NCI-H1436 (cell line): Measurements from ENCODE around the gene ANKS1B.

Experiments
- DNase-seq: peaks from one replicate; lab custom pipeline; 2025; lab: John Stamatoyannopoulos, UW

Gene ANKS1B

GRCh38 chr12:99192489-99192888 is 792.2 kb downstream of the ANKS1B start:
- DNase-seq: no peak

- DNase-seq: no peak
Measured at GRCh38 chr12:99176871-99177270, 807.9 kb downstream of the ANKS1B start.

- no peak for DNase-seq
Measured at GRCh38 chr12:99170461-99170860, 814.3 kb downstream of the ANKS1B start.

GRCh38 chr12:99170037-99170436 is 814.7 kb downstream of the ANKS1B start:
- DNase-seq: no peak

- DNase-seq: no peak
Measured at GRCh38 chr12:99157946-99158345, 826.8 kb downstream of the ANKS1B start.

GRCh38 chr12:99154983-99155336 is 829.8 kb downstream of the ANKS1B start:
- no peak for DNase-seq

GRCh38 chr12:99154216-99154982 is 830.3 kb downstream of the ANKS1B start:
- DNase-seq: no peak

GRCh38 chr12:99153293-99153692 is 831.4 kb downstream of the ANKS1B start:
- DNase-seq: no peak

- no peak for DNase-seq
Measured at GRCh38 chr12:99152337-99152736, 832.4 kb downstream of the ANKS1B start.

GRCh38 chr12:99151744-99152143 is 833.0 kb downstream of the ANKS1B start:
- no peak for DNase-seq

- no peak for DNase-seq
Measured at GRCh38 chr12:99147130-99147529, 837.6 kb downstream of the ANKS1B start.

GRCh38 chr12:99146730-99147129 is 838.0 kb downstream of the ANKS1B start:
- DNase-seq: no peak

GRCh38 chr12:99146185-99146584 is 838.6 kb downstream of the ANKS1B start:
- DNase-seq: no peak

- no peak for DNase-seq
Measured at GRCh38 chr12:99142651-99143050, 842.1 kb downstream of the ANKS1B start.

GRCh38 chr12:99140017-99140720 is 844.6 kb downstream of the ANKS1B start:
- no peak for DNase-seq

- no peak for DNase-seq
Measured at GRCh38 chr12:99138393-99138792, 846.3 kb downstream of the ANKS1B start.

- no peak for DNase-seq
Measured at GRCh38 chr12:99137124-99137855, 847.4 kb downstream of the ANKS1B start.

- DNase-seq: no peak
Measured at GRCh38 chr12:99136516-99136915, 848.2 kb downstream of the ANKS1B start.

- DNase-seq: no peak
Measured at GRCh38 chr12:99135376-99135775, 849.4 kb downstream of the ANKS1B start.

- no peak for DNase-seq
Measured at GRCh38 chr12:99133401-99133800, 851.3 kb downstream of the ANKS1B start.

GRCh38 chr12:99131751-99132199 is 853.0 kb downstream of the ANKS1B start:
- no peak for DNase-seq

GRCh38 chr12:99130808-99131553 is 853.8 kb downstream of the ANKS1B start:
- DNase-seq: no peak
